Upper lobe of left lung (tissue), 6 donors: Measurements from ENCODE around the gene CRLF2. TPM values are rescaled to one million over a fixed set of nuclear protein-coding genes. Genes with fewer than 3 reads are reported as not detected.

ENCODE experiments used
- ATAC-seq, 2 donors: fragments of 200-7000 bp; cut with Tn5 transposase; one replicate each; pipeline ENCODE4 v1.9.1; 2022; ENCODE audit warnings: mild to moderate bottlenecking in 2 of 2, moderate library complexity in 2 of 2; ENCODE audit not compliant: low FRiP score in 2 of 2
- DNase-seq, 2 donors: peaks; one replicate each; pipeline ENCODE4 v3.0.0-alpha.2; 2019 to 2020
- H3K27ac ChIP-seq, 4 donors: fragments of 200-600 bp; sonication (generic); one replicate each; pipeline ENCODE4 v1.5.1; 2016 to 2019
- H3K27me3 ChIP-seq, 4 donors: fragments of 200-600 bp; sonication (generic); one replicate each; pipeline ENCODE4 v1.5.1; 2017 to 2019
- H3K36me3 ChIP-seq, 4 donors: fragments of 200-600 bp; sonication (generic); one replicate each; pipeline ENCODE4 v1.5.1; 2016 to 2019
- H3K4me1 ChIP-seq, 4 donors: fragments of 200-600 bp; sonication (generic); one replicate each; pipeline ENCODE4 v1.5.1; 2018 to 2019
- H3K4me3 ChIP-seq, 4 donors: fragments of 200-600 bp; sonication (generic); one replicate each; pipeline ENCODE4 v1.5.1; 2017 to 2019; ENCODE audit warnings: mild to moderate bottlenecking in 2 of 4, moderate library complexity in 1 of 4
- H3K9me3 ChIP-seq, 4 donors: fragments of 200-600 bp; sonication (generic); one replicate each; pipeline ENCODE4 v1.5.1; 2018 to 2019
- CTCF ChIP-seq, 6 experiments: fragments of 450-650 bp in 4 of 6; fragments of 200-600 bp in 2 of 6; sonication (generic) in 2 of 6; IDR thresholded peaks; one replicate each; pipeline ENCODE4 v1.5.1; 2016 to 2019; ENCODE audit warnings: antibody characterized with exemption in 6 of 6
- EP300 ChIP-seq, 4 donors: sonication (generic); formaldehyde crosslinking; IDR thresholded peaks; one replicate each; pipeline ENCODE4 v1.5.1; 2017; ENCODE audit warnings: antibody characterized with exemption in 4 of 4, control low read depth in 2 of 4
- POLR2A ChIP-seq, 4 donors: fragments of 450-650 bp; IDR thresholded peaks; one replicate each; pipeline ENCODE4 v1.5.1; 2016 to 2017; ENCODE audit warnings: antibody characterized with exemption in 4 of 4, mild to moderate bottlenecking in 2 of 4
- POLR2AphosphoS5 ChIP-seq, 2 donors: sonication (generic); formaldehyde crosslinking; IDR thresholded peaks; one replicate each; pipeline ENCODE4 v1.5.1; 2017; ENCODE audit warnings: antibody characterized with exemption in 2 of 2
- WGBS, 2 donors: methylation state at CpG; one replicate each; pipeline ENCODE4 v1.1.5; 2017 to 2018; 5-methylcytosine and 5-hydroxymethylcytosine counted together
- total RNA-seq, 6 donors: library from RNA; depleted of rRNA in 4 of 6; stranded (reverse); fragments of >200 nt in 4 of 6; gene quantifications; one replicate each; pipeline versions ENCODE4 v1.1.0 to v1.2.1, GENCODE V29; 2016 to 2021
- donor health status: DM: no; HTN: no; CAD: no; lungs with moderate emphysema.
- donor health status: DM: no; HTN: yes; CAD: no; lungs with severe emphysema.

CRLF2 gene
- total RNA-seq, 6 donors from 2014 or later: 0.44 to 1.6 (median 0.76) TPM; not detected in 2

GRCh38 chrX:1167466-1167865 lies 45.0 kb downstream of the CRLF2 start:
- no peaks in the 10 kb centered on the region for H3K9me3 ChIP-seq
- no peak for DNase-seq
- TF ChIP-seq EP300 (IDR thresholded peaks at IDR 0.05) (no peak), POLR2A (IDR thresholded peaks at IDR 0.05) (no peak), CTCF (IDR thresholded peaks at IDR 0.05) (no peak), POLR2AphosphoS5 (IDR thresholded peaks at IDR 0.05) (no peak)

GRCh38 chrX:1165535-1166196 lies 46.8 kb downstream of the CRLF2 start:
- TF ChIP-seq EP300 (IDR thresholded peaks at IDR 0.05): no peak
- no peak for TF ChIP-seq POLR2AphosphoS5 (IDR thresholded peaks at IDR 0.05)
- no peak for TF ChIP-seq POLR2A (IDR thresholded peaks at IDR 0.05)
- TF ChIP-seq CTCF (IDR thresholded peaks at IDR 0.05): no peak
- no peak overlapping the region for H3K27ac ChIP-seq
- H3K36me3 ChIP-seq: no peaks in the 10 kb centered on the region
- peaks cover 0 to 5% (median 0%) of the 10 kb centered on the region in 4 donors for H3K4me1 ChIP-seq
- no peak overlapping the region for H3K4me3 ChIP-seq
- no peaks in the 10 kb centered on the region for H3K9me3 ChIP-seq
- H3K27me3 ChIP-seq: peaks cover 0 to 2% (median 0%) of the 10 kb centered on the region in 4 donors
- no peak for ATAC-seq
- DNase-seq: no peak
- 6 to 30% methylated on average over 12 of the region's 12 CpGs for WGBS, 2 donors

More at GRCh38 chrX:1167466-1167865, 45.0 kb downstream of the CRLF2 start:
- Histone ChIP-seq H3K36me3 (no peaks in the 10 kb centered on the region), H3K27ac (no peak overlapping the region), H3K27me3 (peaks cover 0 to 2% (median 0%) of the 10 kb centered on the region in 4 donors), H3K4me1 (peaks cover 0 to 5% (median 0%) of the 10 kb centered on the region in 4 donors), H3K4me3 (no peak overlapping the region)
- WGBS, 2 donors: 32 to 35% methylated on average over 4 of the region's 4 CpGs
- no peak for ATAC-seq

GRCh38 chrX:1164322-1165288 lies 47.8 kb downstream of the CRLF2 start:
- no peaks in the 10 kb centered on the region for H3K9me3 ChIP-seq
- peaks cover 0 to 2% (median 0%) of the 10 kb centered on the region in 4 donors for H3K27me3 ChIP-seq
- DNase-seq: no peak
- H3K4me3 ChIP-seq: no peak overlapping the region
- no peak for TF ChIP-seq POLR2AphosphoS5 (IDR thresholded peaks at IDR 0.05)
- no peak for TF ChIP-seq CTCF (IDR thresholded peaks at IDR 0.05)
- TF ChIP-seq EP300 (IDR thresholded peaks at IDR 0.05): no peak
- TF ChIP-seq POLR2A (IDR thresholded peaks at IDR 0.05): no peak
- peaks cover 0 to 5% (median 0%) of the 10 kb centered on the region in 4 donors for H3K4me1 ChIP-seq
- no peak overlapping the region for H3K27ac ChIP-seq
- ATAC-seq: no peak
- WGBS, 2 donors: 15 to 26% methylated on average over 18 of the region's 18 CpGs
- no peaks in the 10 kb centered on the region for H3K36me3 ChIP-seq

- DNase-seq (no peak), ATAC-seq (no peak)
- no peaks in the 10 kb centered on the region for H3K36me3 ChIP-seq
- H3K4me1 ChIP-seq: peaks cover 0 to 5% (median 0%) of the 10 kb centered on the region in 4 donors
- peaks cover 0 to 2% (median 0%) of the 10 kb centered on the region in 4 donors for H3K27me3 ChIP-seq
- WGBS, 2 donors: 69 to 83% methylated on average over 11 of the region's 11 CpGs
- no peak for TF ChIP-seq EP300 (IDR thresholded peaks at IDR 0.05)
- no peak for TF ChIP-seq CTCF (IDR thresholded peaks at IDR 0.05)
- TF ChIP-seq POLR2A (IDR thresholded peaks at IDR 0.05): no peak
- TF ChIP-seq POLR2AphosphoS5 (IDR thresholded peaks at IDR 0.05): no peak
- no peak overlapping the region for H3K27ac ChIP-seq
- H3K4me3 ChIP-seq: no peak overlapping the region
- no peaks in the 10 kb centered on the region for H3K9me3 ChIP-seq
These were observed 49.2 kb downstream of the CRLF2 start for GRCh38 chrX:1163231-1163630.
